Kidney (tissue), 14 donors: ENCODE results near the gene CHD8. TPM values are rescaled to one million over a fixed set of nuclear protein-coding genes. Genes with fewer than 3 reads are reported as not detected.
"Not testable (repeated sequence)": the region's sequence is repeated elsewhere in the genome, so short reads cannot be mapped to it uniquely, and the experiment has no call there.

Experiments used
- DNase-seq, 5 donors: peaks; one replicate each; pipeline ENCODE4 v3.0.0-alpha.2; 2013 to 2020
- FAIRE-seq: peaks from 2 replicates; lab custom pipeline; 2012; peaks lifted over from hg19 to GRCh38; lab: Jason Lieb, UNC
- H3K27ac ChIP-seq, 2 donors: one replicate each; pipeline ENCODE4 v1.7.0; 2013; ENCODE audit warnings: low read depth in 2 of 2, low read length in 2 of 2, inconsistent platforms in 1 of 2
- H3K27me3 ChIP-seq: one replicate; pipeline ENCODE4 v1.7.1; 2013; ENCODE audit warnings: low read length, inconsistent platforms; ENCODE audit not compliant: control insufficient read depth, insufficient read depth
- H3K36me3 ChIP-seq, 3 donors: one replicate each; pipeline versions ENCODE4 v1.7.0 to v1.7.1; 2013; ENCODE audit warnings: low read length in 3 of 3, control low read depth in 1 of 3, inconsistent platforms in 1 of 3; ENCODE audit not compliant: insufficient read depth in 3 of 3, control insufficient read depth in 2 of 3
- H3K4me1 ChIP-seq, 3 donors: one replicate each; pipeline versions ENCODE4 v1.7.0 to v1.7.1; 2013; ENCODE audit warnings: low read length in 3 of 3, inconsistent platforms in 1 of 3, low read depth in 1 of 3; ENCODE audit not compliant: control insufficient read depth in 2 of 3, insufficient read depth in 2 of 3
- H3K4me3 ChIP-seq, 3 donors: one replicate each; pipeline versions ENCODE4 v1.7.0 to v1.8.1; 2013; ENCODE audit warnings: low read length in 3 of 3, control low read depth in 1 of 3, inconsistent platforms in 1 of 3
- H3K9ac ChIP-seq, 3 donors: one replicate each; pipeline versions ENCODE4 v1.7.0 to v1.7.1; 2013; ENCODE audit warnings: low read length in 3 of 3, control low read depth in 1 of 3, inconsistent platforms in 1 of 3
- H3K9me3 ChIP-seq, 3 donors: one replicate each; pipeline versions ENCODE4 v1.7.0 to v1.7.1; 2013; ENCODE audit warnings: low read length in 3 of 3, control low read depth in 1 of 3, inconsistent platforms in 1 of 3; ENCODE audit not compliant: control insufficient read depth in 2 of 3, insufficient read depth in 1 of 3
- intact Hi-C: fragments of 100-400 bp; cut with DNase I; formaldehyde crosslinking; loops from one replicate; pipeline ENCODE4 v1.11.1; 2022
- polyA plus RNA-seq: library from polyadenylated mRNA; stranded (reverse); fragments of 350-450 nt; fragmentation: Illumina TruSeq; extraction: RNeasy Lipid Tissue Mini Kit (QIAGEN cat#74804); gene quantifications from one replicate; pipeline ENCODE4 v1.2.3, GENCODE V29; 2014; ENCODE audit warnings: low read depth, low replicate concordance; ENCODE audit not compliant: insufficient read depth
- total RNA-seq: library from RNA; stranded (reverse); fragmentation: NEBNext Ultra II Directional; extraction: Animal tissue kit (Norgen Biotek cat#: 25700); gene quantifications from one replicate; pipeline ENCODE4 v1.2.1, GENCODE V29; 2021
- TF ChIP-seq, protein P1 (sequence below): IDR thresholded peaks from 3 replicates; pipeline ENCODE4 v1.5.1; 2012; ENCODE audit warnings: mild to moderate bottlenecking, moderate library complexity, borderline replicate concordance; ENCODE audit not compliant: insufficient read depth; ENCODE audit errors: extremely low read depth
- donor health status: control.
- donor health status: control.
- donor health status: control.
- donor health status: control.
- donor health status: control.
- donor health status: DM: yes; HTN: yes; CAD: no.
- donor health status: Normal renal cell carcinoma (clear cell type).

CHD8 gene
- total and polyA plus RNA-seq, 2 donors from 2014 or later = 35.8 to 77.4 TPM

DNA sequence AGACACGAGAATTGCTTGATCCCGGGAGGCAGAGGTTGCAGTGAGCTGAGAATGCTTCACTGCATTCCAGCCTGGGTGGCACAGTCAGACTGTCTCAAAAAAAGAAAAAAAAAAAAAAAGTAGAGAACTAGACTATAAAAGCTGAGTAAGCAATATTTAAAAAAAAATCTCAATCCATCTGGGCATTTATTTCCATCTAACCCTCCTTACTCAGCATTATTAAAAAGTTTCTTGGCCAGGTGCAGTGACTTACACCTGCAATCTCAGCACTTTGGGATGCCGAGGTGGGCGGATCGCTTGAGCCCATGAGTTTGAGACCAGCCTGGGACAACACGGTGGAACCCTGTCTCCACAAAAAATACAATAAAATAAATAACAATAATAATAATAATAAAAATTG, 76.6 kb downstream of the CHD8 start:
- no peak overlapping the region for H3K4me3 ChIP-seq
- no peaks in the 10 kb centered on the region for H3K27me3 ChIP-seq
- H3K36me3 ChIP-seq = no peaks in the 10 kb centered on the region
- H3K9ac ChIP-seq = no peak overlapping the region
- H3K27ac ChIP-seq = no peak overlapping the region
- TF ChIP-seq, protein P1, sequence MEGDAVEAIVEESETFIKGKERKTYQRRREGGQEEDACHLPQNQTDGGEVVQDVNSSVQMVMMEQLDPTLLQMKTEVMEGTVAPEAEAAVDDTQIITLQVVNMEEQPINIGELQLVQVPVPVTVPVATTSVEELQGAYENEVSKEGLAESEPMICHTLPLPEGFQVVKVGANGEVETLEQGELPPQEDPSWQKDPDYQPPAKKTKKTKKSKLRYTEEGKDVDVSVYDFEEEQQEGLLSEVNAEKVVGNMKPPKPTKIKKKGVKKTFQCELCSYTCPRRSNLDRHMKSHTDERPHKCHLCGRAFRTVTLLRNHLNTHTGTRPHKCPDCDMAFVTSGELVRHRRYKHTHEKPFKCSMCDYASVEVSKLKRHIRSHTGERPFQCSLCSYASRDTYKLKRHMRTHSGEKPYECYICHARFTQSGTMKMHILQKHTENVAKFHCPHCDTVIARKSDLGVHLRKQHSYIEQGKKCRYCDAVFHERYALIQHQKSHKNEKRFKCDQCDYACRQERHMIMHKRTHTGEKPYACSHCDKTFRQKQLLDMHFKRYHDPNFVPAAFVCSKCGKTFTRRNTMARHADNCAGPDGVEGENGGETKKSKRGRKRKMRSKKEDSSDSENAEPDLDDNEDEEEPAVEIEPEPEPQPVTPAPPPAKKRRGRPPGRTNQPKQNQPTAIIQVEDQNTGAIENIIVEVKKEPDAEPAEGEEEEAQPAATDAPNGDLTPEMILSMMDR = no peak
- no peak for DNase-seq
- FAIRE-seq = no peak
- intact Hi-C loops = no loop called here
- no peaks in the 10 kb centered on the region for H3K9me3 ChIP-seq
- H3K4me1 ChIP-seq = no peaks in the 10 kb centered on the region

DNA sequence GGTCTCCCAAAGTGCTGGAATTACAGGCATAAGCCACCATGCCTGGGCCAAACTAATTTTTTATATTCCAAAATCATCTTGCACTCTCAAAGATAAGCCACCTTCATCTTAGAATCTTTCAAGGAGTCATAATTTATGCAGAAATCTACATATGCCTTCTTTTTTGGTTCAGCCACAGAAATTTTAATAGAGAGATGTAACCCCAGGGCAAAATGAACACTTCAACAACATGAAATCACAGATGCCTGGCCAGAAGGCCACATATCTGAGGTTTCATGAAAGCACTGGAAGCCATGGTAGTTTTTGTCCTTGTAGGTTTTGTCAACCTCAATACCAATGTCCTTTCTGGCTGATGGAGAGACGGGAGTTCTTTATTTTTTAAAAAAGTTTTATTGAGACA, 81.9 kb downstream of the CHD8 start:
- intact Hi-C loops = no loop called here
- FAIRE-seq = no peak
- no peaks in the 10 kb centered on the region for H3K4me1 ChIP-seq
- no peaks in the 10 kb centered on the region for H3K27me3 ChIP-seq
- no peak overlapping the region for H3K4me3 ChIP-seq
- H3K9ac ChIP-seq = no peak overlapping the region
- no peak for DNase-seq
- no peak overlapping the region for H3K27ac ChIP-seq
- H3K9me3 ChIP-seq = no peaks in the 10 kb centered on the region
- peaks cover 9 to 22% (median 10%) of the 10 kb centered on the region in 3 donors for H3K36me3 ChIP-seq
- TF ChIP-seq, protein P1 = no peak

DNA sequence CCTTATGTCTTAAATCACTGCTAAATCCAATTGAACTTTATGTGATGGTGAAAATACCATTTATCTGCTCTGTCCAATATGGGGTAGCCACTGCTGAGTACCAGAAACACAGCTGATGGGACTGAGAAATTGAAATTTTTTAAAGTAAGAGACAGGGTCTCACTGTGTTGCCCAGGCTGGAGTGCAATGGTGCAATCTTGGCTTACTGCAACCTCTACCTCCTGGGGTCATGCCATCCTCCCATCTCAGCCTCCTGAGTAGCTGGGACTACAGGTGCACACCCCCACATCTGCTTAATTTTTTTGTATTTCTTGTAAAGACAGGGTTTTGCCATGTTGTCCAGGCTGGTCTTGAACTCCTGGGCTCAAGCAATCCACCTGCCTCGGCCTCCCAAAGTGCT, 83.1 kb downstream of the CHD8 start:
- DNase-seq, H3K9ac ChIP-seq, FAIRE-seq, H3K27ac ChIP-seq, H3K27me3 ChIP-seq, H3K4me3 ChIP-seq, H3K9me3 ChIP-seq, intact Hi-C loops, H3K4me1 ChIP-seq: not testable (repeated sequence)
- H3K36me3 ChIP-seq = peaks cover 15 to 29% (median 17%) of the 10 kb centered on the region in 3 donors

DNA sequence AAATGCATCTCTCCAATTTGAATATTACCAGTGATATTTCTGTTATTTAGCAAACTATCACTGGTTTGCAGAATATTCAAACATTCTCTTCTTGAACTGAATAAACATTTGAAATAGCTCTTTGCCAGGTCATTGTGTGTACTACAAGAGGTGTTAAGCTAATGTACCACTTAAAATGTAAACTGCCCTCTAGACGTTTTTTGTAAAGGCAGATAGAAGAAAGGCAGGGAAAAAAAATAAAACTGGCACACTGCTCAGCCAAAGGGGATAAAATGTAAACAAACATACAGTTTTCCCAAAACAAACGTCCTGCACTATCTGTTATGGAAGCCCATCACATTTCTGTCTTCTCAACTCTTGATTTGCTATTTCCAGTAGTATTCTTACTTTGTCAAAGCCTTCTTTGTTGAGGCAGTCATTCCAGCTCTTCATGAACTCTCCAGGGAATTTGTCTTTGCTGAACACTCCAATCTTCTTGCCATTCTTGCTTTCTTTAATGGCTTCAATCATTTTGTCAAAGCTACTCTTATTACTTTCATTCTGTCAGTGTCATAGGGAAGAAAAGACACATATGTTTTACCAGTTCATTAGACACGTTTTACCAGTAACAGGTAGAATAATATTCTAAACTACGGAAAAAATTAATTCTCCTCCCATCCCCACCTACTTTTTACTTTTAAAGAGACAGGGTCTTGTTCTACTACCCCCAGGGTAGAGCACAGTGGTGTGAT, 85.8 kb downstream of the CHD8 start:
- TF ChIP-seq, protein P1 = no peak
- FAIRE-seq = no peak
- intact Hi-C loops = no loop called here
- peaks cover 20 to 50% (median 28%) of the 10 kb centered on the region in 3 donors for H3K36me3 ChIP-seq
- no peaks in the 10 kb centered on the region for H3K4me1 ChIP-seq
- no peak overlapping the region for H3K4me3 ChIP-seq
- no peak overlapping the region for H3K9ac ChIP-seq
- H3K9me3 ChIP-seq = no peaks in the 10 kb centered on the region
- no peak overlapping the region for H3K27ac ChIP-seq
- no peak for DNase-seq
- H3K27me3 ChIP-seq = no peaks in the 10 kb centered on the region
